Body of pancreas (tissue), 4 donors: ENCODE data around the gene SRP19.

ENCODE experiments used
- POLR2A ChIP-seq, 3 donors: fragments of 450-650 bp; IDR thresholded peaks; one replicate each; pipeline ENCODE4 v1.6.1; 2016; ENCODE audit warnings: antibody characterized with exemption in 3 of 3, mild to moderate bottlenecking in 2 of 3
- TF ChIP-seq, protein P1 (sequence below), 7 experiments: fragments of 450-650 bp in 4 of 7; fragments of 200-600 bp in 3 of 7; sonication (generic) in 3 of 7; IDR thresholded peaks; one replicate each; pipeline ENCODE4 v1.5.1; 2016 to 2019; ENCODE audit warnings: antibody characterized with exemption in 7 of 7

GRCh38 chr5:112876362-112876761, 15.3 kb downstream of the SRP19 start:
- TF ChIP-seq, protein P1, sequence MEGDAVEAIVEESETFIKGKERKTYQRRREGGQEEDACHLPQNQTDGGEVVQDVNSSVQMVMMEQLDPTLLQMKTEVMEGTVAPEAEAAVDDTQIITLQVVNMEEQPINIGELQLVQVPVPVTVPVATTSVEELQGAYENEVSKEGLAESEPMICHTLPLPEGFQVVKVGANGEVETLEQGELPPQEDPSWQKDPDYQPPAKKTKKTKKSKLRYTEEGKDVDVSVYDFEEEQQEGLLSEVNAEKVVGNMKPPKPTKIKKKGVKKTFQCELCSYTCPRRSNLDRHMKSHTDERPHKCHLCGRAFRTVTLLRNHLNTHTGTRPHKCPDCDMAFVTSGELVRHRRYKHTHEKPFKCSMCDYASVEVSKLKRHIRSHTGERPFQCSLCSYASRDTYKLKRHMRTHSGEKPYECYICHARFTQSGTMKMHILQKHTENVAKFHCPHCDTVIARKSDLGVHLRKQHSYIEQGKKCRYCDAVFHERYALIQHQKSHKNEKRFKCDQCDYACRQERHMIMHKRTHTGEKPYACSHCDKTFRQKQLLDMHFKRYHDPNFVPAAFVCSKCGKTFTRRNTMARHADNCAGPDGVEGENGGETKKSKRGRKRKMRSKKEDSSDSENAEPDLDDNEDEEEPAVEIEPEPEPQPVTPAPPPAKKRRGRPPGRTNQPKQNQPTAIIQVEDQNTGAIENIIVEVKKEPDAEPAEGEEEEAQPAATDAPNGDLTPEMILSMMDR (IDR thresholded peaks at IDR 0.05): no peak
- no peak for TF ChIP-seq POLR2A (IDR thresholded peaks at IDR 0.05)
